ENCODE data around the gene MPPED2.

The MPPED2 gene

DNA sequence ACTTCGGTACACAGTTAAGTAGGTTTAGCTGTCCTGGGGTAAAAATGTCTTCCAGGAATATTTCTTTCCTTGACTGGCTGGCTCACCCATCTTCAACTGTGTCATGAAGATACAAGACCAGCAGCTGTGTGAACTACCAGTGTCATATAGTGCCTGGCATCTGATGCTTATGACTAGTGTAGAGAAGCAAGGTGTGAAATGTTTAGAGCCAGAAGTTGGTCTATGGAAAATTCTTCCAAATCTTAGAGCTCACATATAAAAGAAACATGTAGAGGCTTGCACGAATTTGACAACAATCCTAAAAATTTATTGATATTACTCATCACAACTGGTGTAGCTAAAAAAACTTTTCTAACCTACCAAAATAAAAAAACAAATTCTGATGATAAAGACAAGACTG lies 208.8 kb downstream of the MPPED2 start:
- Histone ChIP-seq H3K27me3 (ENCODE audit: insufficient read depth, low read length, poor library complexity) (peaks cover 3% of the 10 kb centered on the region), H3K36me3 (ENCODE audit: insufficient read depth, low read length) (no peaks in the 10 kb centered on the region), H3K27ac (ENCODE audit: low read length) (no peak overlapping the region), H3K4me1 (ENCODE audit: insufficient read depth, low read length) (no peaks in the 10 kb centered on the region), H3K4me2 (ENCODE audit: insufficient read depth, low read length) (no peak overlapping the region), H3K4me3 (ENCODE audit: low read depth in 1 of 2, low read length in 2 of 2) (no peak overlapping the region), H4K20me1 (ENCODE audit: insufficient read depth, low read length) (no peaks in the 10 kb centered on the region), H3K9ac (ENCODE audit: low read depth, low read length) (no peak overlapping the region), H2AFZ (ENCODE audit: low read depth, low read length) (no peak overlapping the region), H3K79me2 (ENCODE audit: insufficient read depth, low read length) (no peaks in the 10 kb centered on the region), H3K9me3 (ENCODE audit: insufficient read depth, low read length, severe bottlenecking) (no peaks in the 10 kb centered on the region)
- ATAC-seq (ENCODE audit: insufficient read depth, low read depth) (no peak), DNase-seq (no peak)
- TF ChIP-seq, protein P1, sequence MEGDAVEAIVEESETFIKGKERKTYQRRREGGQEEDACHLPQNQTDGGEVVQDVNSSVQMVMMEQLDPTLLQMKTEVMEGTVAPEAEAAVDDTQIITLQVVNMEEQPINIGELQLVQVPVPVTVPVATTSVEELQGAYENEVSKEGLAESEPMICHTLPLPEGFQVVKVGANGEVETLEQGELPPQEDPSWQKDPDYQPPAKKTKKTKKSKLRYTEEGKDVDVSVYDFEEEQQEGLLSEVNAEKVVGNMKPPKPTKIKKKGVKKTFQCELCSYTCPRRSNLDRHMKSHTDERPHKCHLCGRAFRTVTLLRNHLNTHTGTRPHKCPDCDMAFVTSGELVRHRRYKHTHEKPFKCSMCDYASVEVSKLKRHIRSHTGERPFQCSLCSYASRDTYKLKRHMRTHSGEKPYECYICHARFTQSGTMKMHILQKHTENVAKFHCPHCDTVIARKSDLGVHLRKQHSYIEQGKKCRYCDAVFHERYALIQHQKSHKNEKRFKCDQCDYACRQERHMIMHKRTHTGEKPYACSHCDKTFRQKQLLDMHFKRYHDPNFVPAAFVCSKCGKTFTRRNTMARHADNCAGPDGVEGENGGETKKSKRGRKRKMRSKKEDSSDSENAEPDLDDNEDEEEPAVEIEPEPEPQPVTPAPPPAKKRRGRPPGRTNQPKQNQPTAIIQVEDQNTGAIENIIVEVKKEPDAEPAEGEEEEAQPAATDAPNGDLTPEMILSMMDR (IDR thresholded peaks at IDR 0.05; ENCODE audit: borderline replicate concordance, extremely low read depth, low read length, poor library complexity, severe bottlenecking) = no peak

DNA sequence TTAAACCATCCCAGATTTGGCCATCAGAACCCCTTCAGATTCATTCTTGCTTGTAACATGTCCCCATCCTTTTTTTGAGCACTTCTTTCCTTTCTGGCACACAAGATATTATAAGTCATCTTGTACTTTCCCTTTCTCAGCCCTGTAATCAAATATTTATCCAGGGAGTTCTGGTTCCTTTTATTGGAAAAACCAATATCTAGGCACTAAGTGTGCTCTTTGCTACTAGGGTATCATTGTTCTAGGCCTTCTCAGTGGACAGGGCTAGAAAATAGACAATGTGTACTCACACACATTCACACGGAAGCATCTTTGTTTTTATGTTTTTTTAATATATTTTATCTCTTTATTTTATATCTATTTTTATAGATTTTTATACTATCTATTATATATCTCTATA lies 216.0 kb downstream of the MPPED2 start:
- Histone ChIP-seq H3K36me3 (ENCODE audit: insufficient read depth, low read length) (no peaks in the 10 kb centered on the region), H3K79me2 (ENCODE audit: insufficient read depth, low read length) (no peaks in the 10 kb centered on the region), H3K27me3 (ENCODE audit: insufficient read depth, low read length, poor library complexity) (no peaks in the 10 kb centered on the region), H3K27ac (ENCODE audit: low read length) (no peak overlapping the region), H3K9me3 (ENCODE audit: insufficient read depth, low read length, severe bottlenecking) (no peaks in the 10 kb centered on the region), H4K20me1 (ENCODE audit: insufficient read depth, low read length) (no peaks in the 10 kb centered on the region), H3K9ac (ENCODE audit: low read depth, low read length) (no peak overlapping the region), H3K4me3 (ENCODE audit: low read depth in 1 of 2, low read length in 2 of 2) (no peak overlapping the region), H2AFZ (ENCODE audit: low read depth, low read length) (no peak overlapping the region), H3K4me1 (ENCODE audit: insufficient read depth, low read length) (no peaks in the 10 kb centered on the region), H3K4me2 (ENCODE audit: insufficient read depth, low read length) (no peak overlapping the region)
- TF ChIP-seq EZH2 (IDR thresholded peaks at IDR 0.05; ENCODE audit: borderline replicate concordance, low read depth, low read length, severe bottlenecking) = no peak
- TF ChIP-seq, protein P1 (IDR thresholded peaks at IDR 0.05; ENCODE audit: borderline replicate concordance, extremely low read depth, low read length, poor library complexity, severe bottlenecking) = no peak
- ATAC-seq (ENCODE audit: insufficient read depth, low read depth) = no peak
- no peak for DNase-seq

DNA sequence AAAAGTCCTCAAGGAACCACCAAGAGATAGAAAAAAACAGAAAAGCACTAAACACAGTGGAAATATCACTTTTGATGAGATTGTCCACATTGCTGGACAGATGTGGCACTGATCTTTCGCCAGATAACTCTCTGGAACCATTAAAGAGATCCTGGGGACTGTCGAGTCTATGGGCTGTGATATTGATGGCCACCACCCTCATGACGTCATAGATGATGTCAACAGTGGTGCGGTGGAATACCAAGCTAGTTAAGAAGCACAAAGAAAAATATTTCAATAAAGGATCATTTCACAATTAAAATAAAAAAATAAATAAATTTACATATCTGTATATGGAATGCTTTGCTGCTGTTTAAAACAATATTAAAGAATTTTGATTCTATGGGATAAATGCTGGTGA lies 217.8 kb downstream of the MPPED2 start:
- no peak for ATAC-seq (ENCODE audit: insufficient read depth, low read depth)
- TF ChIP-seq, protein P1 (IDR thresholded peaks at IDR 0.05; ENCODE audit: borderline replicate concordance, extremely low read depth, low read length, poor library complexity, severe bottlenecking) = no peak
- TF ChIP-seq EZH2 (IDR thresholded peaks at IDR 0.05; ENCODE audit: borderline replicate concordance, low read depth, low read length, severe bottlenecking) = no peak
- no peaks in the 10 kb centered on the region for H4K20me1 ChIP-seq (ENCODE audit: insufficient read depth, low read length)

More for the DNA sequence above, 217.8 kb downstream of the MPPED2 start:
- Histone ChIP-seq H3K79me2 (ENCODE audit: insufficient read depth, low read length) (no peaks in the 10 kb centered on the region), H3K36me3 (ENCODE audit: insufficient read depth, low read length) (no peaks in the 10 kb centered on the region), H3K4me2 (ENCODE audit: insufficient read depth, low read length) (no peak overlapping the region), H3K4me3 (ENCODE audit: low read depth in 1 of 2, low read length in 2 of 2) (no peak overlapping the region), H3K4me1 (ENCODE audit: insufficient read depth, low read length) (no peaks in the 10 kb centered on the region), H3K27ac (ENCODE audit: low read length) (no peak overlapping the region), H3K27me3 (ENCODE audit: insufficient read depth, low read length, poor library complexity) (no peaks in the 10 kb centered on the region), H2AFZ (ENCODE audit: low read depth, low read length) (no peak overlapping the region), H3K9me3 (ENCODE audit: insufficient read depth, low read length, severe bottlenecking) (no peaks in the 10 kb centered on the region), H3K9ac (ENCODE audit: low read depth, low read length) (no peak overlapping the region)
- no peak for DNase-seq

Measured in DND-41 (cell line).